Measurements from ENCODE around the gene TLE6. TPM values are rescaled to one million over a fixed set of nuclear protein-coding genes. Genes with fewer than 3 reads are reported as not detected.

TLE6 gene
- total RNA-seq, 2 donors from 2014 or later: 0.33 TPM; not detected in 1

DNA sequence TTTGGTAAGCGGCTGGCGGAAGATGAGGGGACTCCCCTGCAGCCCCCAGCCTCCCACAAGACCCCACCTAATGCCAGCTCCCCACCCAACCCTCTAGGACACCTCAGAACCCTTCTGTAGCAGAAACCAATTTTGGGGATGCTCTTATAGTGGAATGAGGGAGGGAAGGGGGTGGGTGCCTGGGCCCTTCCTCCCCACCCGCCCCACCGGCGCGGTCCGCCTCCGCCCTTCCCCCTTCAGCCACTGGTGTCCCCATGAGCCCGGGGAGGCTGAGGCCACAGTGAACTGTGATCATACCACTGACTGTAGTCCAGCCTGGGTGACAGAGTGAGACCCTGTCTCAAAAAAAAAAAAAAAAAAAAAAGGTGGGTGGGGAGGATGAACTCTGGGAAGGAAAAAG is 16.2 kb downstream of the TLE6 start:
- Histone ChIP-seq H3K4me1 (no peaks in the 10 kb centered on the region), H3K36me3 (replicated peaks in 1 of 2; ENCODE audit: insufficient read depth in 1 of 2, low read depth in 2 of 2) (peaks cover 0 to 1% of the 10 kb centered on the region in 2 donors), H3K27ac (no peak overlapping the region), H3K9me3 (no peaks in the 10 kb centered on the region), H3K4me3 (no peak overlapping the region), H3K27me3 (no peaks in the 10 kb centered on the region)
- no peak for ATAC-seq
- intact Hi-C loops (cut with DNase I): no loop called here
- WGBS, 2 donors: 76% methylated on average over 9 of the region's 9 CpGs; no CpG with 5 or more reads in 1 of the 2 donors
- no peak for DNase-seq
- TF ChIP-seq, protein P1, sequence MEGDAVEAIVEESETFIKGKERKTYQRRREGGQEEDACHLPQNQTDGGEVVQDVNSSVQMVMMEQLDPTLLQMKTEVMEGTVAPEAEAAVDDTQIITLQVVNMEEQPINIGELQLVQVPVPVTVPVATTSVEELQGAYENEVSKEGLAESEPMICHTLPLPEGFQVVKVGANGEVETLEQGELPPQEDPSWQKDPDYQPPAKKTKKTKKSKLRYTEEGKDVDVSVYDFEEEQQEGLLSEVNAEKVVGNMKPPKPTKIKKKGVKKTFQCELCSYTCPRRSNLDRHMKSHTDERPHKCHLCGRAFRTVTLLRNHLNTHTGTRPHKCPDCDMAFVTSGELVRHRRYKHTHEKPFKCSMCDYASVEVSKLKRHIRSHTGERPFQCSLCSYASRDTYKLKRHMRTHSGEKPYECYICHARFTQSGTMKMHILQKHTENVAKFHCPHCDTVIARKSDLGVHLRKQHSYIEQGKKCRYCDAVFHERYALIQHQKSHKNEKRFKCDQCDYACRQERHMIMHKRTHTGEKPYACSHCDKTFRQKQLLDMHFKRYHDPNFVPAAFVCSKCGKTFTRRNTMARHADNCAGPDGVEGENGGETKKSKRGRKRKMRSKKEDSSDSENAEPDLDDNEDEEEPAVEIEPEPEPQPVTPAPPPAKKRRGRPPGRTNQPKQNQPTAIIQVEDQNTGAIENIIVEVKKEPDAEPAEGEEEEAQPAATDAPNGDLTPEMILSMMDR (IDR thresholded peaks at IDR 0.05): no peak
- TF ChIP-seq POLR2A (IDR thresholded peaks at IDR 0.05): no peak

DNA sequence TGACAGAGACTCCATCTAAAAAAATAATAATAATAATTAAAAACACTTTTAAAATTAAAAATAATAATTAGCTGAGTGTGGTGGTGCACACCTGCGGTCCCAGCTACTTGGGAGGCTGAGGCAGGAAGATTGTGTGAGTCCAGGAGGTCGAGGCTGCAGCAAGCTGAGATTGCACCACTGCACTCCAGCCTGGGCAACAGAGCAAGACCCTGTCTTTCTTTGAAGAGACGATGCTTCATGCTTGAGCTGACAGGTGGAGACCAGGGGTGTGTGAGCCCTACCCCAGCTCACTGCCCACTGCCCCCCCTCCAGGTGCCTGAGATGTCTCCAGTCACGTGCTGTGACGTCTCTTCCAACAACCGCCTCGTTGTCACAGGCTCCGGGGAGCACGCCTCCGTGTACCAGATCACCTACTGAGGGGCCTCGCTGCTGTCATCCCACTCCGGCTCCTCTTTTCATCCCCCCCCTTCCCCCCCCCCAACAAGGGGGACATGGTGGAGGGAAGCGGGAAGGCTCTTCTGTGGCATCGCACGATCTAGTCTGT is 17.3 kb downstream of the TLE6 start:
- TF ChIP-seq POLR2A (IDR thresholded peaks at IDR 0.05): no peak
- TF ChIP-seq, protein P1 (IDR thresholded peaks at IDR 0.05): no peak
- no peaks in the 10 kb centered on the region for H3K4me1 ChIP-seq
- intact Hi-C loops (cut with DNase I): no loop called here
- peaks cover 0 to 3% of the 10 kb centered on the region in 2 donors for H3K36me3 ChIP-seq (replicated peaks in 1 of 2; ENCODE audit: insufficient read depth in 1 of 2, low read depth in 2 of 2)
- ATAC-seq (no peak), DNase-seq (no peak)
- no peaks in the 10 kb centered on the region for H3K27me3 ChIP-seq
- H3K9me3 ChIP-seq: no peaks in the 10 kb centered on the region
- H3K27ac ChIP-seq: no peak overlapping the region
- 86 to 87% methylated on average over 10 to 14 of the region's 15 CpGs for WGBS, 2 donors
- no peak overlapping the region for H3K4me3 ChIP-seq

GRCh38 chr19:2997720-2998119 is 20.4 kb downstream of the TLE6 start:
- 84 to 85% methylated on average over 9 to 13 of the region's 13 CpGs for WGBS, 2 donors
- H3K27ac ChIP-seq: no peak overlapping the region
- no peaks in the 10 kb centered on the region for H3K27me3 ChIP-seq
- intact Hi-C loops (cut with DNase I): no loop called here
- ATAC-seq: no peak
- peaks cover 0 to 3% of the 10 kb centered on the region in 2 donors for H3K36me3 ChIP-seq (replicated peaks in 1 of 2; ENCODE audit: insufficient read depth in 1 of 2, low read depth in 2 of 2)
- H3K4me3 ChIP-seq: no peak overlapping the region
- H3K4me1 ChIP-seq: no peaks in the 10 kb centered on the region
- no peak for TF ChIP-seq POLR2A (IDR thresholded peaks at IDR 0.05)
- TF ChIP-seq, protein P1 (IDR thresholded peaks at IDR 0.05): no peak
- DNase-seq: no peak
- no peaks in the 10 kb centered on the region for H3K9me3 ChIP-seq

- Histone ChIP-seq H3K27ac (no peak overlapping the region), H3K27me3 (no peaks in the 10 kb centered on the region), H3K36me3 (replicated peaks in 1 of 2; ENCODE audit: insufficient read depth in 1 of 2, low read depth in 2 of 2) (peaks cover 0 to 3% of the 10 kb centered on the region in 2 donors), H3K4me3 (no peak overlapping the region), H3K9me3 (no peaks in the 10 kb centered on the region), H3K4me1 (no peaks in the 10 kb centered on the region)
- no peak for TF ChIP-seq POLR2A (IDR thresholded peaks at IDR 0.05)
- TF ChIP-seq, protein P1 (IDR thresholded peaks at IDR 0.05): no peak
- DNase-seq (no peak), ATAC-seq (no peak)
- WGBS, 2 donors: 87 to 98% methylated on average over 9 to 11 of the region's 11 CpGs
- intact Hi-C loops (cut with DNase I): no loop called here
These were observed 21.3 kb downstream of the TLE6 start for GRCh38 chr19:2998642-2999041.

DNA sequence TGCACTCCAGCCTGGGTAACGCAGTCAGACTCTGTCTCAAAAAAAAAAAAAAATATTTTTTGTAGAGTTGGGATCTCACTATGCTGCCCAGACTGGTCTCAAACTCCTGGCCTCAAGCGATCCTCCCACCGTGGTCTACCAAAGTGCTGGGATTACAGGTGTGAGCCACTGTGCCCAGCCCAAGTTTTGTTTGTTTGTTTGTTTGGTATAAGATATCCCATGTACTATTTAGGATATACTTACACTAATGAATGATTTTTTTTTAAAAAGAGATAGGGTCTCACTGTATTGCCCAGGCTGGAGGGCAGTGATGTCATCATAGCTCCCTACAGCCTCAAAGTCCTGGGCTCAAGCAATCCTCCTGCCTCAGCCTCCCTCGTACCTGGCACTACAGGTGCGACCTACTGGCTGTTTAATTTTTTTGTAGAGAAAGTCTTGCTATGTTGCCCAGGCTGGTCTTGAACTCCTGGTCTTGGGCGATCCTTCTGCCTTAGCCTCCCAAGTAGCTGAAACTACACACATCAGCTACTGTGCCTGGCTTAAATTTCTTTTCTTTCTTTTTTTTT is 24.0 kb downstream of the TLE6 start:
- 96 to 97% methylated on average over 6 of the region's 6 CpGs for WGBS, 2 donors
- H3K4me1 ChIP-seq: no peaks in the 10 kb centered on the region
- intact Hi-C loops (cut with DNase I): no loop called here
- H3K27me3 ChIP-seq: no peaks in the 10 kb centered on the region
- ATAC-seq (no peak), DNase-seq (no peak)
- TF ChIP-seq, protein P1 (IDR thresholded peaks at IDR 0.05): no peak
- H3K9me3 ChIP-seq: no peaks in the 10 kb centered on the region
- H3K36me3 ChIP-seq (replicated peaks in 1 of 2; ENCODE audit: insufficient read depth in 1 of 2, low read depth in 2 of 2): peaks cover 0 to 3% of the 10 kb centered on the region in 2 donors
- no peak overlapping the region for H3K27ac ChIP-seq
- H3K4me3 ChIP-seq: no peak overlapping the region

Data from body of pancreas (tissue), 4 donors.